H1 (cell line): ENCODE data around the gene ALOX5. TPM values are rescaled to one million over a fixed set of nuclear protein-coding genes. Genes with fewer than 3 reads are reported as not detected.
"Not testable (repeated sequence)": the region's sequence is repeated elsewhere in the genome, so short reads cannot be mapped to it uniquely, and the experiment has no call there.

Source experiments
- CTCF ChIA-PET: fragments of 300-600 bp; sonication (Branson Sonifier 250); formaldehyde crosslinking; loops from one replicate; lab custom pipeline; 2021; ENCODE audit not compliant: partially characterized antibody; lab: Charles Lee
- POLR2A ChIA-PET: fragments of 300-600 bp; sonication (Branson Sonifier 250); formaldehyde crosslinking; loops from one replicate; lab custom pipeline; 2021; ENCODE audit warnings: inconsistent platforms; ENCODE audit not compliant: partially characterized antibody; lab: Charles Lee
- DNase-seq, 2 experiments: peaks; one replicate each; pipeline versions ENCODE4 v3.0.0 to v3.0.0-alpha.2; 2010 to 2022; ENCODE audit warnings: low spot score in 2 of 2, low read depth in 1 of 2, mixed read lengths in 1 of 2
- FAIRE-seq: peaks from 2 replicates; lab custom pipeline; 2011; peaks lifted over from hg19 to GRCh38; lab: Jason Lieb, UNC
- H2AFZ ChIP-seq: 2 replicates; pipeline ENCODE4 v1.8.1; 2012; ENCODE audit warnings: low read length, inconsistent platforms
- H2AK5ac ChIP-seq: 2 replicates; pipeline ENCODE4 v1.6.1; 2013; ENCODE audit warnings: low read depth, low read length
- H2BK120ac ChIP-seq: replicated peaks from 2 replicates; pipeline ENCODE3; 2013; ENCODE audit warnings: low read depth, low read length, inconsistent platforms
- H2BK12ac ChIP-seq: 2 replicates; pipeline ENCODE4 v1.6.1; 2013; ENCODE audit warnings: low read depth, low read length
- H2BK15ac ChIP-seq: 2 replicates; pipeline ENCODE4 v1.6.1; 2013; ENCODE audit warnings: low read length
- H2BK20ac ChIP-seq: 2 replicates; pipeline ENCODE4 v1.6.1; 2013; ENCODE audit warnings: low read length
- H2BK5ac ChIP-seq: 2 replicates; pipeline ENCODE4 v1.6.1; 2013; ENCODE audit warnings: low read depth, low read length
- H3K14ac ChIP-seq: 2 replicates; pipeline ENCODE4 v1.6.1; 2013; ENCODE audit warnings: inconsistent platforms; ENCODE audit not compliant: insufficient read length
- H3K18ac ChIP-seq: 2 replicates; pipeline ENCODE4 v1.6.1; 2013; ENCODE audit warnings: low read length; ENCODE audit errors: extremely low read depth
- H3K23ac ChIP-seq: 2 replicates; pipeline ENCODE4 v1.6.1; 2013; ENCODE audit warnings: inconsistent platforms; ENCODE audit not compliant: insufficient read length
- H3K23me2 ChIP-seq: 2 replicates; pipeline ENCODE4 v1.6.1; 2013; ENCODE audit warnings: low read depth, low read length
- H3K27ac ChIP-seq: 2 replicates; pipeline ENCODE4 v1.6.1; 2011; ENCODE audit warnings: low read depth, low read length, inconsistent platforms
- H3K27me3 ChIP-seq, 4 experiments: replicated peaks in 1 of 4; 1 replicate in 1 of 4; 2 replicates in 3 of 4; pipeline versions ENCODE4 v1.6.1 to v1.8.1; 2011 to 2013; ENCODE audit warnings: low read length in 3 of 4, mild to moderate bottlenecking in 3 of 4, inconsistent platforms in 2 of 4, mixed read lengths in 2 of 4, moderate library complexity in 1 of 4; ENCODE audit not compliant: control insufficient read depth in 3 of 4, insufficient read depth in 3 of 4; ENCODE audit errors: extremely low read depth in 1 of 4
- H3K36me3 ChIP-seq, 4 experiments: 2 replicates each; pipeline versions ENCODE4 v1.6.1 to v1.8.1; 2011 to 2013; ENCODE audit warnings: mild to moderate bottlenecking in 4 of 4, low read length in 3 of 4, moderate library complexity in 2 of 4, control low read depth in 1 of 4, inconsistent platforms in 1 of 4; ENCODE audit not compliant: insufficient read depth in 4 of 4, control insufficient read depth in 2 of 4
- H3K4ac ChIP-seq: replicated peaks from 2 replicates; pipeline ENCODE3; 2013; ENCODE audit warnings: low read length, low read depth, mixed read lengths, inconsistent platforms; ENCODE audit not compliant: insufficient read length
- H3K4me1 ChIP-seq, 4 experiments: replicated peaks in 1 of 4; 1 replicate in 1 of 4; 2 replicates in 3 of 4; pipeline versions ENCODE4 v1.6.1 to v1.8.1; 2011 to 2013; ENCODE audit warnings: low read length in 3 of 4, inconsistent platforms in 2 of 4, mixed read lengths in 1 of 4; ENCODE audit not compliant: insufficient read depth in 4 of 4, control insufficient read depth in 3 of 4
- H3K4me2 ChIP-seq, 2 experiments: 2 replicates each; pipeline versions ENCODE4 v1.6.1 to v1.8.1; 2011 to 2013; ENCODE audit warnings: low read depth in 2 of 2, low read length in 2 of 2, control low read depth in 1 of 2, inconsistent platforms in 1 of 2, mild to moderate bottlenecking in 1 of 2; ENCODE audit not compliant: insufficient read depth in 1 of 2
- H3K4me3 ChIP-seq, 4 experiments: fragments of 200-600, 300-600 bp in 1 of 4; sonication (generic), shearing (Covaris generic), sonication (Bioruptor Twin) in 1 of 4; 2 replicates each; pipeline versions ENCODE4 v1.5.1 to v1.8.1; 2011 to 2016; ENCODE audit warnings: low read length in 4 of 4, low read depth in 3 of 4, control low read depth in 2 of 4, inconsistent platforms in 2 of 4, mild to moderate bottlenecking in 2 of 4, mixed read lengths in 1 of 4, moderate library complexity in 1 of 4; ENCODE audit not compliant: insufficient read depth in 2 of 4; ENCODE audit errors: extremely low read depth in 1 of 4
- H3K56ac ChIP-seq: replicated peaks from 2 replicates; pipeline ENCODE3; 2013; ENCODE audit warnings: low read depth, mild to moderate bottlenecking, mixed read lengths, low read length, inconsistent platforms; ENCODE audit not compliant: insufficient read length
- H3K79me1 ChIP-seq: 2 replicates; pipeline ENCODE4 v1.6.1; 2013; ENCODE audit warnings: low read depth, low read length, control low read depth
- H3K79me2 ChIP-seq, 2 experiments: 2 replicates each; pipeline versions ENCODE4 v1.6.1 to v1.8.1; 2012 to 2013; ENCODE audit warnings: low read length in 2 of 2, mild to moderate bottlenecking in 2 of 2, inconsistent platforms in 1 of 2; ENCODE audit not compliant: insufficient read depth in 2 of 2, control insufficient read depth in 1 of 2
- H3K9ac ChIP-seq, 4 experiments: replicated peaks in 1 of 4; 1 replicate in 1 of 4; 2 replicates in 3 of 4; pipeline versions ENCODE4 v1.6.1 to v1.8.1; 2011 to 2013; ENCODE audit warnings: low read depth in 3 of 4, low read length in 3 of 4, control low read depth in 2 of 4, mild to moderate bottlenecking in 2 of 4, moderate library complexity in 2 of 4, inconsistent platforms in 1 of 4; ENCODE audit errors: extremely low read depth in 1 of 4
- H3K9me3 ChIP-seq, 2 experiments: 2 replicates each; pipeline versions ENCODE4 v1.6.1 to v1.8.1; 2012 to 2013; ENCODE audit warnings: mild to moderate bottlenecking in 2 of 2, moderate library complexity in 2 of 2, control low read depth in 1 of 2, inconsistent platforms in 1 of 2, low read depth in 1 of 2, low read length in 1 of 2, mixed read lengths in 1 of 2; ENCODE audit not compliant: insufficient read depth in 2 of 2
- H4K20me1 ChIP-seq, 2 experiments: replicated peaks in 1 of 2; 2 replicates each; pipeline versions ENCODE3 to v1.8.1; 2011 to 2013; ENCODE audit warnings: inconsistent platforms in 2 of 2, low read length in 2 of 2, mild to moderate bottlenecking in 1 of 2; ENCODE audit not compliant: insufficient read depth in 2 of 2, control insufficient read depth in 1 of 2
- H4K5ac ChIP-seq: 2 replicates; pipeline ENCODE4 v1.6.1; 2013; ENCODE audit warnings: low read length, low read depth, mixed read lengths, inconsistent platforms; ENCODE audit not compliant: insufficient read length
- H4K8ac ChIP-seq: 2 replicates; pipeline ENCODE4 v1.8.0; 2013; ENCODE audit warnings: mild to moderate bottlenecking, moderate library complexity, low read length, inconsistent platforms; ENCODE audit not compliant: insufficient read depth; ENCODE audit errors: extremely low read depth
- H4K91ac ChIP-seq: replicated peaks from 2 replicates; pipeline ENCODE3; 2013; ENCODE audit warnings: low read length, mixed read lengths, inconsistent platforms; ENCODE audit not compliant: insufficient read length
- WGBS, 2 experiments: shearing (Covaris generic) in 1 of 2; methylation state at CpG; one replicate each; pipeline versions ENCODE4 v1.1.6 to v1.1.7; 2013 to 2015; ENCODE audit warnings: low lambda C conversion rate in 2 of 2, mixed read lengths in 2 of 2, inconsistent platforms in 1 of 2, low coverage in 1 of 2, missing lambda C conversion rate in 1 of 2; ENCODE audit not compliant: insufficient replicate concordance in 2 of 2, insufficient coverage in 1 of 2, insufficient read length in 1 of 2; ENCODE audit errors: extremely low coverage in 1 of 2, missing lambda C conversion rate in 1 of 2; 5-methylcytosine and 5-hydroxymethylcytosine counted together
- polyA plus RNA-seq, 7 experiments: library from polyadenylated mRNA; depleted of rRNA in 3 of 7; stranded (reverse) in 5 of 7; unstranded in 2 of 7; fragments of >200 nt in 5 of 7; fragments of 200-250 nt in 2 of 7; gene quantifications; 1 replicate in 5 of 7; 2 replicates in 1 of 7; 4 replicates in 1 of 7; pipeline versions ENCODE4 v1.2.1 to v1.2.3, GENCODE V29; 2011 to 2013; ENCODE audit warnings: missing spikeins in 2 of 7, mixed read lengths in 2 of 7
- total RNA-seq: library from RNA; stranded (reverse); fragmentation: NEBNext Ultra II Directional; extraction: Animal tissue kit (Norgen Biotek cat#: 25700); gene quantifications from 2 replicates; pipeline ENCODE4 v1.2.1, GENCODE V29; 2021

The ALOX5 gene
- total and polyA plus RNA-seq, 2 of the 8 experiments (the other 6 are each of a cell fraction or from before 2014, with no cell fraction given) = 1.6 to 3.8 TPM

DNA sequence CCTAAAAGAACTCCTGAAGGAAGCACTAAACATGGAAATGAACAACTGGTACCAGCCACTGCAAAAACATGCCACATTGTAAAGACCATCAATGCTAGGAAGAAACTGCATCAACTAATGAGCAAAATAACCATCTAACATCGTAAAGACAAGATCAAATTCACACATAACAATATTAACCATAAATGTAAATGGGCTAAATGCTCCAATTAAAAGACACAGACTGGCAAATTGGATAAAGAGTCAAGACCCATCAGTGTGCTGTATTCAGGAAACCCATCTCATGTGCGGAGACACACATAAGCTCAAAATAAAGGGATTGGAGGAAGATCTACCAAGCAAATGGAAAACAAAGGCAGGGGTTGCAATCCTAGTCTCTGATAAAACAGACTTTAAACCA is 15.7 kb downstream of the ALOX5 start:
- H3K27ac ChIP-seq, H2BK20ac ChIP-seq, H3K27me3 ChIP-seq, POLR2A ChIA-PET, H3K79me2 ChIP-seq, H3K4me1 ChIP-seq, H3K23me2 ChIP-seq, H2BK12ac ChIP-seq, CTCF ChIA-PET, H3K4me2 ChIP-seq, H3K4me3 ChIP-seq, DNase-seq, H3K23ac ChIP-seq, H3K56ac ChIP-seq, H4K8ac ChIP-seq, H3K9ac ChIP-seq, H3K9me3 ChIP-seq, H3K79me1 ChIP-seq, H3K18ac ChIP-seq, H4K91ac ChIP-seq, H3K36me3 ChIP-seq, FAIRE-seq, H2BK5ac ChIP-seq, H3K4ac ChIP-seq, H3K14ac ChIP-seq, H2BK15ac ChIP-seq, H2AFZ ChIP-seq, H2BK120ac ChIP-seq, H4K5ac ChIP-seq, H4K20me1 ChIP-seq, H2AK5ac ChIP-seq: not testable (repeated sequence)
- 80% methylated on average over 2 of the region's 2 CpGs; no CpG with 5 or more reads in 1 of the 2 experiments for WGBS, 2 experiments

DNA sequence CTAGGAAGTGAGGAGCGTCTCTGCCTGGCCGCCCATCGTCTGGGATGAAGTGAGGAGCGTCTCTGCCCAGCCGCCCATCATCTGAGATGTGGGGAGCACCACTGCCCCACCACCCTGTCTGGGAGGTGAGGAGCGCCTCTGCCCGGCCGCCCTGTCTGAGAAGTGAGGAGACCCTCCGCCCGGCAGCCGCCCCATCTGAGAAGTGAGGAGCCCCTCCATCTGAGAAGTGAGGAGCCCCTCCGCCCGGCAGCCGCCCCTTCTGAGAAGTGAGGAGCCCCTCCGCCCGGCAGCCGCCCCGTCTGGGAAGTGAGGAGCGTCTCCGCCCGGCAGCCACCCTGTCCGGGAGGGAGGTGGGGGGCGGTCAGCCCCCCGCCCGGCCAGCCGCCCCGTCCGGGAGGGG is 17.6 kb downstream of the ALOX5 start:
- H3K23ac ChIP-seq, H3K27me3 ChIP-seq, H3K79me1 ChIP-seq, H3K56ac ChIP-seq, DNase-seq, POLR2A ChIA-PET, H2BK12ac ChIP-seq, H2BK15ac ChIP-seq, CTCF ChIA-PET, H3K9ac ChIP-seq, H4K91ac ChIP-seq, H3K4me2 ChIP-seq, H2BK5ac ChIP-seq, H3K4me3 ChIP-seq, H3K79me2 ChIP-seq, H4K8ac ChIP-seq, H3K4me1 ChIP-seq, H3K4ac ChIP-seq, H4K20me1 ChIP-seq, H2AFZ ChIP-seq, H4K5ac ChIP-seq, H3K18ac ChIP-seq, H2BK20ac ChIP-seq, H3K23me2 ChIP-seq, H2BK120ac ChIP-seq, H3K36me3 ChIP-seq, H3K14ac ChIP-seq, H2AK5ac ChIP-seq, H3K27ac ChIP-seq, FAIRE-seq: not testable (repeated sequence)
- 90% methylated on average over 6 of the region's 28 CpGs; no CpG with 5 or more reads in 1 of the 2 experiments for whole genome bisulfite sequencing, 2 experiments
- peaks cover 3 to 14% of the 10 kb centered on the region in 2 experiments; a peak in 2 of 4 replicates for H3K9me3 ChIP-seq
